Ecto neural progenitor cell (in vitro differentiated cells): ENCODE data around the gene TSPAN11.

Experiments
- DNase-seq: peaks from one replicate; pipeline ENCODE4 v3.0.0-alpha.2; 2018; ENCODE audit warnings: low spot score

The TSPAN11 gene, protein sequence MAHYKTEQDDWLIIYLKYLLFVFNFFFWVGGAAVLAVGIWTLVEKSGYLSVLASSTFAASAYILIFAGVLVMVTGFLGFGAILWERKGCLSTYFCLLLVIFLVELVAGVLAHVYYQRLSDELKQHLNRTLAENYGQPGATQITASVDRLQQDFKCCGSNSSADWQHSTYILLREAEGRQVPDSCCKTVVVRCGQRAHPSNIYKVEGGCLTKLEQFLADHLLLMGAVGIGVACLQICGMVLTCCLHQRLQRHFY

DNA sequence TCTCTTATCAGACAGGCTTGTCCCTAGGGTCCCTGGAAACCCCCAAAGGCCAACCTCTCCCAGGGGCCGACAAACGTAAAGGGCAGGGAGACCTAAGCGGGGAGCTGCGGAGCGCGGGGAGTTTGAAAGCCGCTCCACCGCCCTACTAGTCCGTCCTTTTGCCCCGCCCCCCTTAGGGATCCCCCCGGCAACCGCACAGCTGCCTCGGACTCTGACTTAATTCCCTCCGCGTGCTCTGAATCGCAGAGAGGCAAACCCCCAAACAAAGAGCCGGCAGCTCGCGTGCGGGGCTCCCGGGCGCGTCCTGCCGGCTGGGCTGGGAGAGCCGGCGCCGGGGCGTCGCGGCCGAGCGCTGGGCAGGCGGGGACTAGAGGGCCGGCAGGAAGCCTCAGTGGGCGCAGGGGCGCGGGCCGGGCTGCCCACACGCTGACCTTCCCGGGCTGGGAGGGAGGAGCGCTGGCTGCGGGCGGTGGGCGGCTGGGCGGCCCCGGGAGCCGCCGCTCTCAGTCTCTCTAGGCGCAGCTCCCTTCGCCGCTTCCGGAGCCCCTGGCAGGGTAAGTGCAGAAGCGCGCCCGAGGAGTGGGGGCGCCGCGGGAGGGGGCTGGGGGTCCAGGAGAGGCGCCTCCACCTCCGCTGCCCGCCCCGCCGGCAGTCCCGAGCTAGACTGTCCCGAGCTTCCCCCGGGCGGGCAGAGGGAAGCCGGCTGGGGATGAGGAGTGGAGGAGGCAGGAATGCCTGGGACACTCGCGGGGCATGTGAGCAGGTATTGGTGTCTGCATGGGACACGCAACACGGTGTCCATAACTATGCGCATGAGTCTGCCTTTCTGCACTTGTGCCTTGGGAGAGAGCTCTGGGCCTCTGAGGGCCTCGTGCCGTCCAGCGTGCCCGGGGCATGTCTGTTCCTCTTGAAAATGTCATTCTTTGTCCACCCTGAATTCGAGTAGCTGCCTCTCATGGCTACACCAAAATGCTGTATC is at the start of gene TSPAN11:
TSS of gene TSPAN11 (plus strand) at position 506 of the 979 bp plus-strand sequence. CDS start 27,244 bp downstream, outside the sequence.
- peak; percentile 94 for DNase-seq

DNA sequence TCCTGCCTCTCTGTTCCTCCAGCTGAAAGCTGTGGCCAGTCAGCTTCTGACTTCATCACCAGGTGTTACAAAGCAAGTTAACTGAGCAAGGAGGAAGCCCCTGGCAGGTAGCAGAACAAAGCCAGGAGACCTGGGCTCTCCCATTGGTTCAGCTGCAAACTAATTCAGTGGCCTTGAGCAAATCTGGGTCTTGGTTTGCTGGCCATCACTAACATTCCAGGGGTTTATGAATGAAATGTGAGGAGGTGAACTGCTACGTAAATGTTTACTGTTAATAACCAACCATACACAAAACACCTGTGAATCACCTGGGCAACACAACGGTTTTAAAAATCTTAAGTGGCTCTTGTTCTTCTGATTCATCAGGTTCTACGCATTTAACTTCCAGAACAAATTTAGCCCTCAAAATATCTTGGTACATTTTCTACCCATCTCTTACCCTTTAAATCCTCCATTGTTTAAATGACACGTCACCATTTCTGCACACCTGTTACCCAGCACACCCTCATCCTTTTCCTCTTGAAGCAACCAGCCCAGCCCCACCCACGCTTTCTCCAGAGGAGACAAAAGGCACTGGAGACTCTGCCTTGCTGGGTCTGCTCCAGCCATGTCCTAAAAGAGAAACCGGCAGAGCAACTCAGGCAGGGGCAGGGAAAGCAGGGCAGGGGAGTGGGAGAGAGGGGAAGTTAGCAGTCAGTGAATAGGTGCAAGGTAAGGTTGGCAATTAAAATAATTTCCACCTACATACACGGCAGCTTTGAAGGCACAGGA is 49.3 kb upstream of the TSPAN11 start:
- peak; percentile 35 for DNase-seq

DNA sequence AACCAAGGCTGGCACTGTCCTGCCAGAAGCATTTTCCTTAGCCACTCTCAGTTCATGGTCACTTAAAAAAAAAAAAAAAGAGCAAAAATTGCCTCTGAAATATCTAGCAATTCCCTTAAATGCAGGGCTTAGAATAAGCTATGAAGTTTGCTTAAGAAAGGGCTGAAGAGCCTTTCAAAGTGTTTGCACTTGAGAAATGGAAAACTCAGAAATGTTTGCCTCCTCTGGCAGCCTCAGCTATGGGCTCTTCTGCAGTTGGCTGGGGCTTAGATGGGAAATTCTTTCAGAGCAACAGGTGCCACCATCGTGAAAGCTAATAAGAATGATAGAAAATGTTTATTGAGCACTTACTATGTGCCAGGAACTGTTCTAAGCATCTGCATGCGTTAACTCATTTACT is 48.5 kb upstream of the TSPAN11 start:
- DNase-seq: peak; percentile 4

DNA sequence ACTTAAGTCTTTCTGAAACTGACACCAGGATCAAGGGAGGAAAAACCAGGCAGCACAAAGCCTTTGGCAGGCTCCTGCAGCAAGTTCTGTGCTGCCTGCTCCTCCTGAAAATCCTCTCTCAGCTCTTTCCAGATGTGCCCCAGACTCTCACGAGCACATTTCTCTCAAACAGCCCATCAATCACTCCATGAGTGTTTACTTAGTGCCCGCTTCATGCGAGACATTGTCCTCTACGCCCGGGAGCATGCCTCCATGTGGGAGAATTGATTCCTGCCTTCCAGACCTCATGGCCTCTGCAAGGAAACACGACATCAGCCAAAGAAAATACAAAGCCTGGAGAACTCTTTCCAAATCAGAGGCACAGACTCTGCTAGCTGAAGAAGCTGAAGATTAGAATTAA is 46.5 kb upstream of the TSPAN11 start:
- DNase-seq: no peak

DNA sequence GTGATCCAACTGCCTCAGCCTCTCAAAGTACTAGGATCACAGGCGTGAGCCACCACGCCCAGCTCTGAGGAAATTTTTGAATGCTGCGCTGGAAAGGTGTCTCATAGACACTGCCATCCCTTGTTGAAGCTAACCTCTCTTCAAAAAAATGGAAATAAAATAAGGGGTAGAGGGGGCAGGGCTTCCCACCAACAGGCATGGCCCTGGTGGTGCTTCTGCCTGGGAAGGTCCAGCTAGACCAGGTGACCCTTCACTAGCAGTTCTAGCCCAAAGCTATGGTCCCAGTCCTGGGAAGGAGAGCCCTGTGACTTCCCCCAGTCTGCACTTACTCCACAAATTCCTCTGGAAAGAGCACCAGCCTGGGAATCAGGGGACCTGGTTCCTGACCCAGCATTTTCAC is 45.7 kb upstream of the TSPAN11 start:
- DNase-seq: no peak

DNA sequence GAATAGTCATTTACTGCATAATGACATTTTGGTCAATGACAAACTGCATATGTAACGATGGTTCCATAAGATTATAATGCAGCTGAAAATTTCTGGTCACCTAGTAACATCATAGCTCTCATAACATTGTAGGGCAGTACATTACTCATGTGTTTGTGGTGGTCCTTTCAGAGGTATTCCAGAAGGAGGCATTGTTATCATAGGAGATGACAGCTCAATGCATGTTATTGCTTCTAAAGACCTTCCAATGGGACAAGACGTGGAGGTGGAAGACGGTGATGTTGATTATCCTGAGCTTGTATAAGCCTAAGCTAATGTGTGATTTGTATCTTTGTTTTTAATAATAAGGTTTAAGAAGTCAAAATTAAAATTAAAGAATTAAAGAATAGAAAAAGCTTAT is 43.8 kb upstream of the TSPAN11 start:
- DNase-seq: peak; percentile 2

DNA sequence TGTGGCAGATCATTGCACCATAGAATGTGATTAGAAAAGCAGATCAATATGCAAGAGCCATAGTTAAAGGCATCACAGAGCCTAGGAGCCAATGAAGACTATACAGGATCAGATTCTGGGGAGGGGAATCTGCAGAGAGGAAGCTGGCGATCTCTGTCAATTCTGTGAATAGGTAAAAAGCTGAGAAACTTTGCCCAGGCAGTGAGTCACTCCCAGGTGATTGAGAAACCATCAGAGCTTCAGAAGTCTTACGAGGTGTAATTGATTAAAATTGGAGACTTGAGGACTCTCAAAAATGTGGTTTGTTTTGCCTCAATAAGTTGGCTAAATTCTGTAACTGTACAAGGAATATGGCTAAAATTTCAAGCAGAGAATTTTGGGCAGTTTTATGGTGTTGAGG is 41.7 kb upstream of the TSPAN11 start:
- peak; percentile 1 for DNase-seq

DNA sequence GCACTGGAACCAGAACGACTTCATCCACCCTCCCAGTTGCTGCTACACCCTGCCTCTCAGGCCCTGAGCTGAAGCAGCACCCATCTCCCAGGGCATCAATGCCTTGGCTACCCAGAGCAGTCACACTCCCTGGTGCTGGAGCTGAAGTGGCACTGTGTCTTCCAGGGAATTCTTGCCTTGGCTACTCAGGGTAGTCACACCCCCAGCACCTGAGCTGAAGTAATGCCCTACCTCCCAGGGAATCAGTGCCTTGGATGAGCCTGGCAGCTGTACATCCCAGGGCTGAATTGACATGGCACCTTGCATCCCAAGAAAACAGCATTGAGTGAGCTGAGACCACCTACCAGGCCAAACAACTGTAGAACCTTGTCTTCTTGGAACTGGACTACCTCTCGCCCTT is 41.2 kb upstream of the TSPAN11 start:
- DNase-seq: peak; percentile 42

DNA sequence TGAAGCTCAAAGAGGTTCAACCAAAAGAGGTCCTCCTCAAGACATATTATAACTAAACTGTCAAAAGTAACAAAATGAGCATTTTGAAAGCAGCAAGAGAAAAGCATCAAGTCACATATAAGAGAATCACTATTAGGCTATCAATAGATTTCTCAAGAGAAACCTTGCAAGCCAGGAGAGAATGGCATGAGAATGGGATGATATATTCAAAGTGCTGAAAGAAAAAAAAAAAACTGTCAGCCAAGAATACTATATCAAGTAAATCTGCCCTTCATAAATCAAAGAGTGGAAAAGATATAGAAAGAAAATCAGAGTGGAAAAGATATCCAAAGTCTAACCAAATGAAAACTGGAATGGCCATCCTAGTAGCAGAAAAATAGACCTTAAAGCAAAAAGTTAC is 39.3 kb upstream of the TSPAN11 start:
- DNase-seq: no peak

DNA sequence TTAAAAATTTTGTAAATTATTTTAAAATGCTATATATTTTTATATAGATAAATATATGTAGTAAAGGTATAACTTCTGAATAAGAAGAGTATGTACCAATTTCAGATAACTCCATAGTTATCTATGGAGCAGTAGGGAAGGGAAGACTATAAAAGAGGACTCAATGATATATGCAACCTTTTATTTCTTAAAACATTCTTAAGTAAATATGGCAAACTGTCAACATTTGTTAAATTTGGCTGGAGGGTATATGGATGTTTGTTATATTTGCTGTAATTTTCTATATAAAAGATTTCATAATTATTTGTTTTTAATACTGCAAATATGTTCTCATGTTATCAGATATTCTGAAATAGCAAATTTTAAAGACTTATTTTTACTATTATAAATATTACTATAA is 38.3 kb upstream of the TSPAN11 start:
- no peak for DNase-seq

DNA sequence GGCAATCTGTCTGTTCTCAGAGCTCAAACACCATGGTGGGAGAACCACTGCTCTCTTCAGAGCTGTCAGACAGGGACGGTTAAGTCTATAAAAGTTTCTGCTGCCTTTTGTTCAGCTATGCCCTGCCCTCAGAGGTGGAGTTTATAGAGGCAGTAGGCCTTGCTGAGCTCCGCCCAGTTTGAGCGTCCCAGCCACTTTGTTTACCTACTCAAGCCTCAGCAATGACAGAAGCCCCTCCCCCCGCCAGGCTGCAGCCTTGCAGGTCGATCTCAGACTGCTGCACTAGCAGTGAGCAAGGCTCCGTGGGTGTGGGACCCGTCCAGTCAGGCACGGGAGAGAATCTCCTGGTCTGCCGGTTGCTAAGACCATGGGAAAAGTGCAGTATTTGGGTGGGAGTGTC is 32.0 kb upstream of the TSPAN11 start:
- peak; percentile 44 for DNase-seq

DNA sequence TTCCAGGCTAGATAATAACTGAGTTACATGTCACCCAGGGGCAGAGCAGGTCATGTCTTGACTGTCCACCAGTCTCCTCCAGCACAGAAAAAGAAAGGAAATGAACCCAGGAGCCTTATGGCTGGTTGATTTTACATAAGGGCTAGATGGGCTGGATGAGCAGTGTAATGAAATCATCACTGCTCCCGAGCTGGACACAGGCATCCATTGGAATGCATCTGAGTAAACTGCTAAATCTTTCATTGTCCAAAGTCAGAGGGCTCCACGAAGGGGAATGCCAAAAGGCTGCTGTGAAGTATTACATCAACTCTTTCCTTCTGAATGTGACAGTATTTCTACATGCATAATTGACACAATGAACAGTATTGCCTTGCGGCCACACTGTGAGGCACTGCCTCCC is 30.1 kb upstream of the TSPAN11 start:
- no peak for DNase-seq

DNA sequence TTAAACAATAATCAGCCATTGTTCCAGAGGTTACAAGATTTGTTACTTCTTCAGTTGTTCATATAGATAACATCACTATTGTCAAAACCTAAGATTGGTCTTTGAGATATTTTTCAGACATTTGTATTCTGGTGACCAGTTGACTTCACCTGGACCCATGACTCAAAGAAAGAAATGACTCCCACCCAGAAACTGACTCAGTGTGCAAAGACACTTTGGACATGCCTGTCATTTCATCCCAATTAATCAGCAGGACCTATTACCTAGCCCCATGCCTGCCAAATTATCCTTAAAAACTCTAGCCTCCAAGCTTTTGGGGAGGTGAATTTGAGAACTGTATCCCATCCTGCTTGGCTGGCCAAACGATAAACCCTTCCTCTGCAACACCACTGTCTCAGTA is 27.7 kb upstream of the TSPAN11 start:
- DNase-seq: no peak

DNA sequence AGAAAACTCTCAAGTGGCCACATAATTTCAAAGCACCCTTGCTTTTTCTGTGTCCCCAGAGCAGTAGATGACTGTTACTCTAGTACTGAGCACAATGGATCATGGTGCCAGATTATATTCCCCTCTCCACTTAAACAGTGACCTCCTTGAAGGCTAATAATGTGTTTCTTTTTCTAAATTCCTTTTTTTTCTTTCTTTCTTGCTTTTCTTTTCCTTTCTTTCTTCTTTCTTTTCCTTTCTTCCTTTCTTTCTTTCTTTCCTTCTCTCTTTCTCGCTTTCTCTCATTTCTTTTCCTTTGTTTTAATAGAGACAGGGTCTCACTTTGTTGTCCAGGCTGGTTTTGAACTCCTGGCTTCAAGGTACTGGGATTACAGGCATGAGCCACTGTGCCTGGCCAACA is 26.2 kb upstream of the TSPAN11 start:
- no peak for DNase-seq

DNA sequence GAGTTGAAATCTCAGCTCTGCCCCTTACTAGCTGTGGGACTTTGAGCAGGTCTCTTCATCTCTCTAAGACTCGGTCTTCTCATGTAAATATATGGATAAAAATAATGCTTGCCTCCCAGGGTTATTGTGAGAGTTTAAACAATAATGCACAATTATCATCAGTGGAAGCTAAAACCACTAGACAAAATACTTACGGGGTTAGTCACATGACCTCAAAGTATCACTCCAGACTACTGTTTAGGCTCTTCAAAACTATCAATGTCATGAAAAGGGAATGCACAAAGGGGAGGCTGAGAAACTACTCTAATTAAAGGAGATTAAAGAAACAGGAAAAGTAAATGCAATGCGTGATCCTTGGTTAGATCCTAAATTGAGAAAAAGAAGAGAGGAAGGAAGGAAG is 24.5 kb upstream of the TSPAN11 start:
- DNase-seq: no peak

DNA sequence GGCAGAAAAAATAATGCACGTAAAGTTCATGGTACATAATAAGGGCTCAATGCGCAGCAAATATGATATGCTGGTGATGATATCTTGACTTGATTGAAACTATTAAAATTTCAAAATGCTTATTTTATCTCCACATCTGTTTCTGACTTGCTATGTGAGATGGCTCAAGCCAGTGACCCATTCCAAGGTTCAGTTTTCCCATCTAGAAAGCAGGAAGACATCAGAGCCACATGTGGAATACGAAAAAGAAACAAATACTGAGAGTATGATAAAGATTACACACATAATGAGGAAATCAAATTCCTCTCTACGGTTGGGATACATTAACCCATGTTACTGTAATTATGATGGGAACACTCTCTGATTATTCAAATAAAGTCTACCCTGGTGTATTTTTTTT is 24.0 kb upstream of the TSPAN11 start:
- DNase-seq: no peak

DNA sequence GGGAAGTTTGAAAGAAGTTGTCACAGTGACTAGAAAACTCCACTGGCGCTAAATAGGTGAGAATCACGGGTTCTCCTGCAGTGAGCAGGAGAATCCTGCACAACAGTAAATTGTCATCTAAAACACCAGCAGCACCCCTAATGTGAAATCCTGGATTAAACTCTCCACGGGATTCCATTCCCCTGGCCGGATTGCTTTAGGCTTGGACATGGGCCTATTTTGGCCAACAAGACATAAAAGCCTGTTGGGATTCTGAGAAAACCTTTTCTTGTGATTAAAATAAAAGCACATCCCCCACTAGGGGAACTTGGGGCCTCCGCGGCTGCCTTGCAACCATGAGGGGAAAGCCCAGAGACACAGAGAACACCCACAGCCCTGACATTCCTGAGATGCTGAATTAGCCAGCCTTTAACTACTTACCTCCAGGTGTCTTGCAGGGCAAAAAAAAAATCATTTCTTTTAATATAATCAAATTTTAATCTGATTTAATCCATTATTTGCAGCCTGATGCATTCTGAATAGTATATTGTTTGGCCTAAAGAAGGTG is 21.0 kb upstream of the TSPAN11 start:
- no peak for DNase-seq

DNA sequence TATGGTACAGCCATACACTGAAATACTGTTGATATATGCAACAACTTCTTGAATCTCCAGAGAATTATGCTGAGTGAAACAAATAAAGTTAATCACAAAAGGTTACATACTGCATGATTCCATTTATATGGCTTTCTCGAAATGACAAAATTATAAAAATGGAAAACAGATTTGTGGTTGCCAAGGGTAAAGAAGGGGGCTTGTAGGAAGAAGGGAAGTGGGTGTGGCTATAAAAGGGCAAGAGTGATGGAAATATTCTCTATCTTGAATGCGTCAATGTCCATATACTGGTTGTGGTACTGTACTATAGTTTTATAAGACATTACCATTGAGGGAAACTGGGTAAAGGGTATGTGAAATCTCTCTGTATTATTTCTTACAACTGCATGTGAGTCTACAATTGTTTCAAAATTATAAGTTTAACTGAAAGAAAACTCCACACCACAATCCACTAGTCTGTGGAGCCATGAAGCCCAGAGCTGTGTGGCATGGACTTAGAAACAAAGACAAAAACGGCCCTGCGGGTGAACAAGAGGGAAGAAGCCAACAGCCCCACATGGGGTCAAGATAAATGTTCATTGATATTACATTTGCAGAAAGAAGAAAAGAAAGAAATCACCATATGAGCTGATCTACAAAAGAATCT is 18.3 kb upstream of the TSPAN11 start:
- DNase-seq: no peak

DNA sequence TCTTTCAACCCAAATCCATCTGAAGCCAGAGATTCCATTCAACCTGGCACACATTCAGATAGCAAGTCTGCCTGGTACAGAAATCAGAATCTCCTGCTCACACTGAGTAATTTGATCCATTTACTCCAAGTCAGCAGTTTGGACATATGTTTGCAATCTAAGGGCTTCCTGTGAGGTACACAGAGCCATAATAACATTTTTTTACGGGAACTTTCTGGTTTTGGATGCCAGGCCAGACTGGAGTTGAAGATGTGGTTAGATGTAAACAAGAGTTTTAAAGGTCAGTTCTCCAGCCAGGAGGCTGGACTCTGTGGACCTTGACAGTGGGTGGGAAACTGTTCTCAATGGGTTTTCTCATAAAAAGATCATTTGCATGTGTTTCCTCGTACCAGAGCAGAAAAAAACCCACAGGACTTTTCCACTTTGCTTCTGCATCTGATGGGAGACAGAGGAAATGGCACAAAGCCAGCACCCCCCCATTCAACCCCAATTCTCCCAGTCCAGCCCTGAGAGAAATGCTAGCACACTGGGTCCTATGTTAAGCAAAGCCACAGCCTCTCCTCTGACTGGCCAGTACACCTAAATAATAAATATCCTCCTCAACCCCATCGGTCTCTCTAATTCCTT is 17.7 kb upstream of the TSPAN11 start:
- DNase-seq: no peak

DNA sequence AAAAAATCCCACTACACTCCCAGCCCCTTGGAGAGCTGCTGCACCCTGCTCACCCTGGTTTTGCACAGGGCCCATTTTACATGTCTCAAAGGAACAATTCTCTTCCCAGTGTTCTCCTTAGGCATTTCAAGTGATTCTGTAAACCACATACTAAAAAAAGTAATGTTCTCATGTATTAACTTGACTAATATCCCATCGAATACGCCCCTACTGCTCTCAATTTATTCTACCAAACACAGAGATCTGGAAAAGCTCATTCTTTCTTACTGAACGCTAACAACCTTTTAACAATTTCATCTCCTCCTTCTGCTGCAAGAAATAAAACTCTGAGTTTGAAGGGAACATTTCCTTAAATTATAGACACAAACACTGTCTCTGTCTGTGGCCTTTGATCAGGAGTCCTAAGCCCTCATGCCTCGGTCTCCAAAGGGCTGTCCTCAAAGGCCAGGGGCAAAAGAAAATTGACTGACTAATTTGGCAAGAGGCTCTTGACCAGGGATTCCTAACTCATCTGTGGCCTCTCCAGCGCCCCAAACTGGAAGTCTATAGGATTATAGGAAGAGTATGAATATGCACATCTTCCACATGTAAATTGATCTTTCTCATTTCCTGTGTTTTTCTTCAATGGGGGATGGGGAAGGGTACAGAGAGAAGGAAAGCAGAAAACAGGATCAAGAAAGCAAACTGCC is 17.1 kb upstream of the TSPAN11 start:
- no peak for DNase-seq

DNA sequence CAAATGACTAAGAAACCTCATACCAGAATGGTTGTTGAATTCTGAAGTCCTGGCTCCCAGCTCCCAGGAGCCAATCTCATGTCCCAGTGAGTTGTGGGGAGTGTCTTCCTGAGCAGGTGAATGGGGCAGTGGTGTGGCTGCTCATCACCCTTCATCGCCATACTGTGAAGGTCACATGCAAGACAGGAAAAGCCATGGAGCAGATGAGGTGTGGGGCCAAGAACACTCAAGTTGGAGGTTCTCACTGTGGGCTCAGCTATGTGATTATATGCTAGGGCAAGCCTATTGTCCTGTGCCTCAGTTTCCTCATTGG is 16.6 kb upstream of the TSPAN11 start:
- DNase-seq: no peak
